ENCODE data around the gene SOX6. TPM values are rescaled to one million over a fixed set of nuclear protein-coding genes. Genes with fewer than 3 reads are reported as not detected.

SOX6 gene
- total and polyA plus RNA-seq, 2 of the 13 experiments (the other 11 are each of a cell fraction or from before 2014, with no cell fraction given) = 2.6 to 11.2 TPM

DNA sequence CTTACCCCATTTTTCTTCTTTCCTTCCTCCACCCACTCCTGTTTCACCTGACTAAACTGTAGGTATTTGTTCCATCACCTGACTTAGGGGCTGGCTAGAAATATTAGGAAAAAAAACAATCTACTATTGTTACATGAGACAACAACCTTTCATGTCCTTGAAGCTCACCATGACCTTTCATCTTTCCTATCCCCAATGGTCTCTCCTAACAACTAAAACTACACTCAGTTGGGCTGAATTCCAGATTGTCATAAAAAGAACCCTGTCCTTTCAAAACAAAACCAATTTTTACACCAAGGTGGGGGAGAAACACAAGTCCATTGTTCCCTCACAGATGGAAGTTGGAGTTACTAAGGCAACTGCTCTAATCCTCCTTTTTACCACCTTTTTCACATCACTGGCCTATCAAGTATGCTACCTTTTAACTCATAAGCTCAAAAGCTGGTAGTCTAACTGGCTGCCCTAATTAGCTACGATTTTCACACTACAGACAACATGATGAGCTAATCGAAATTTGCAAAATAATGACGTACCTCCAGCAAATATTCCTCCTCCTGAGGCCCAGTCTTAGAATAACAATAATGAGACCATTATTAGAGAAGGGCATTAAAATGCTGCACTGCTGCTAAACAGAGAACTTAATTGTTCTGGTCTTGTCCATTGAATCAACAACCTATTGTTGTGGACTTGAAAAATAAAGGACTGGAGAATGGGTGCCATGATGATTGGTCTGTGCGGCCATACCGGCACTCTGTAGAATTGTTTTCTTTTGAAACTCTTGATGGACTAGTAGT, 46.5 kb upstream of the SOX6 start (continued):
- TF ChIP-seq, protein P1, sequence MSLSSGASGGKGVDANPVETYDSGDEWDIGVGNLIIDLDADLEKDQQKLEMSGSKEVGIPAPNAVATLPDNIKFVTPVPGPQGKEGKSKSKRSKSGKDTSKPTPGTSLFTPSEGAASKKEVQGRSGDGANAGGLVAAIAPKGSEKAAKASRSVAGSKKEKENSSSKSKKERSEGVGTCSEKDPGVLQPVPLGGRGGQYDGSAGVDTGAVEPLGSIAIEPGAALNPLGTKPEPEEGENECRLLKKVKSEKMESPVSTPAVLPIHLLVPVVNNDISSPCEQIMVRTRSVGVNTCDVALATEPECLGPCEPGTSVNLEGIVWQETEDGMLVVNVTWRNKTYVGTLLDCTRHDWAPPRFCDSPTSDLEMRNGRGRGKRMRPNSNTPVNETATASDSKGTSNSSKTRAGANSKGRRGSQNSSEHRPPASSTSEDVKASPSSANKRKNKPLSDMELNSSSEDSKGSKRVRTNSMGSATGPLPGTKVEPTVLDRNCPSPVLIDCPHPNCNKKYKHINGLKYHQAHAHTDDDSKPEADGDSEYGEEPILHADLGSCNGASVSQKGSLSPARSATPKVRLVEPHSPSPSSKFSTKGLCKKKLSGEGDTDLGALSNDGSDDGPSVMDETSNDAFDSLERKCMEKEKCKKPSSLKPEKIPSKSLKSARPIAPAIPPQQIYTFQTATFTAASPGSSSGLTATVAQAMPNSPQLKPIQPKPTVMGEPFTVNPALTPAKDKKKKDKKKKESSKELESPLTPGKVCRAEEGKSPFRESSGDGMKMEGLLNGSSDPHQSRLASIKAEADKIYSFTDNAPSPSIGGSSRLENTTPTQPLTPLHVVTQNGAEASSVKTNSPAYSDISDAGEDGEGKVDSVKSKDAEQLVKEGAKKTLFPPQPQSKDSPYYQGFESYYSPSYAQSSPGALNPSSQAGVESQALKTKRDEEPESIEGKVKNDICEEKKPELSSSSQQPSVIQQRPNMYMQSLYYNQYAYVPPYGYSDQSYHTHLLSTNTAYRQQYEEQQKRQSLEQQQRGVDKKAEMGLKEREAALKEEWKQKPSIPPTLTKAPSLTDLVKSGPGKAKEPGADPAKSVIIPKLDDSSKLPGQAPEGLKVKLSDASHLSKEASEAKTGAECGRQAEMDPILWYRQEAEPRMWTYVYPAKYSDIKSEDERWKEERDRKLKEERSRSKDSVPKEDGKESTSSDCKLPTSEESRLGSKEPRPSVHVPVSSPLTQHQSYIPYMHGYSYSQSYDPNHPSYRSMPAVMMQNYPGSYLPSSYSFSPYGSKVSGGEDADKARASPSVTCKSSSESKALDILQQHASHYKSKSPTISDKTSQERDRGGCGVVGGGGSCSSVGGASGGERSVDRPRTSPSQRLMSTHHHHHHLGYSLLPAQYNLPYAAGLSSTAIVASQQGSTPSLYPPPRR (CRISPR knock-in tag; IDR thresholded peaks at IDR 0.05; ENCODE audit: borderline replicate concordance) = no peak; the same call in 1 of the 2 replicates
- TF ChIP-seq FOXA3 (CRISPR knock-in tag; IDR thresholded peaks at IDR 0.05) (peak; percentile 55; the same call in 1 of the 2 replicates), NR2C2 (CRISPR knock-in tag; IDR thresholded peaks at IDR 0.05; ENCODE audit: borderline replicate concordance) (0 out of 2 replicates have a peak, but pooled peaks have one; percentile 27), ZNF891 (CRISPR knock-in tag; IDR thresholded peaks at IDR 0.05) (no peak), SIX1 (CRISPR knock-in tag; IDR thresholded peaks at IDR 0.05; ENCODE audit: borderline replicate concordance) (no peak), SMAD9 (CRISPR knock-in tag; IDR thresholded peaks at IDR 0.05) (no peak), ZNF20 (CRISPR knock-in tag; IDR thresholded peaks at IDR 0.05) (no peak), SETDB1 (CRISPR knock-in tag; IDR thresholded peaks at IDR 0.05; ENCODE audit: borderline replicate concordance) (no peak), ZNF782 (CRISPR knock-in tag; IDR thresholded peaks at IDR 0.05; ENCODE audit: borderline replicate concordance) (no peak), THYN1 (CRISPR knock-in tag; IDR thresholded peaks at IDR 0.05; ENCODE audit: borderline replicate concordance, low read depth) (no peak), ELF4 (CRISPR knock-in tag; IDR thresholded peaks at IDR 0.05; ENCODE audit: borderline replicate concordance) (no peak), RBFOX2 (IDR thresholded peaks at IDR 0.05; ENCODE audit: low read depth, low read length) (no peak), RFX5 (IDR thresholded peaks at IDR 0.05; ENCODE audit: low read depth, low read length) (no peak)
- TF ChIP-seq, protein P2, sequence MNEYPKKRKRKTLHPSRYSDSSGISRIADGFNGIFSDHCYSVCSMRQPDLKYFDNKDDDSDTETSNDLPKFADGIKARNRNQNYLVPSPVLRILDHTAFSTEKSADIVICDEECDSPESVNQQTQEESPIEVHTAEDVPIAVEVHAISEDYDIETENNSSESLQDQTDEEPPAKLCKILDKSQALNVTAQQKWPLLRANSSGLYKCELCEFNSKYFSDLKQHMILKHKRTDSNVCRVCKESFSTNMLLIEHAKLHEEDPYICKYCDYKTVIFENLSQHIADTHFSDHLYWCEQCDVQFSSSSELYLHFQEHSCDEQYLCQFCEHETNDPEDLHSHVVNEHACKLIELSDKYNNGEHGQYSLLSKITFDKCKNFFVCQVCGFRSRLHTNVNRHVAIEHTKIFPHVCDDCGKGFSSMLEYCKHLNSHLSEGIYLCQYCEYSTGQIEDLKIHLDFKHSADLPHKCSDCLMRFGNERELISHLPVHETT (CRISPR knock-in tag; conservative IDR thresholded peaks at IDR 0.05) = no peak
- TF ChIP-seq, protein P3, sequence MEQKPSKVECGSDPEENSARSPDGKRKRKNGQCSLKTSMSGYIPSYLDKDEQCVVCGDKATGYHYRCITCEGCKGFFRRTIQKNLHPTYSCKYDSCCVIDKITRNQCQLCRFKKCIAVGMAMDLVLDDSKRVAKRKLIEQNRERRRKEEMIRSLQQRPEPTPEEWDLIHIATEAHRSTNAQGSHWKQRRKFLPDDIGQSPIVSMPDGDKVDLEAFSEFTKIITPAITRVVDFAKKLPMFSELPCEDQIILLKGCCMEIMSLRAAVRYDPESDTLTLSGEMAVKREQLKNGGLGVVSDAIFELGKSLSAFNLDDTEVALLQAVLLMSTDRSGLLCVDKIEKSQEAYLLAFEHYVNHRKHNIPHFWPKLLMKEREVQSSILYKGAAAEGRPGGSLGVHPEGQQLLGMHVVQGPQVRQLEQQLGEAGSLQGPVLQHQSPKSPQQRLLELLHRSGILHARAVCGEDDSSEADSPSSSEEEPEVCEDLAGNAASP (CRISPR knock-in tag; IDR thresholded peaks at IDR 0.05; ENCODE audit: borderline replicate concordance) = 0 out of 2 replicates have a peak, but pooled peaks have one; percentile 22
- TF ChIP-seq, protein P4, sequence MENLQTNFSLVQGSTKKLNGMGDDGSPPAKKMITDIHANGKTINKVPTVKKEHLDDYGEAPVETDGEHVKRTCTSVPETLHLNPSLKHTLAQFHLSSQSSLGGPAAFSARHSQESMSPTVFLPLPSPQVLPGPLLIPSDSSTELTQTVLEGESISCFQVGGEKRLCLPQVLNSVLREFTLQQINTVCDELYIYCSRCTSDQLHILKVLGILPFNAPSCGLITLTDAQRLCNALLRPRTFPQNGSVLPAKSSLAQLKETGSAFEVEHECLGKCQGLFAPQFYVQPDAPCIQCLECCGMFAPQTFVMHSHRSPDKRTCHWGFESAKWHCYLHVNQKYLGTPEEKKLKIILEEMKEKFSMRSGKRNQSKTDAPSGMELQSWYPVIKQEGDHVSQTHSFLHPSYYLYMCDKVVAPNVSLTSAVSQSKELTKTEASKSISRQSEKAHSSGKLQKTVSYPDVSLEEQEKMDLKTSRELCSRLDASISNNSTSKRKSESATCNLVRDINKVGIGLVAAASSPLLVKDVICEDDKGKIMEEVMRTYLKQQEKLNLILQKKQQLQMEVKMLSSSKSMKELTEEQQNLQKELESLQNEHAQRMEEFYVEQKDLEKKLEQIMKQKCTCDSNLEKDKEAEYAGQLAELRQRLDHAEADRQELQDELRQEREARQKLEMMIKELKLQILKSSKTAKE (CRISPR knock-in tag; IDR thresholded peaks at IDR 0.05; ENCODE audit: borderline replicate concordance) = no peak
- TF ChIP-seq, protein P5, sequence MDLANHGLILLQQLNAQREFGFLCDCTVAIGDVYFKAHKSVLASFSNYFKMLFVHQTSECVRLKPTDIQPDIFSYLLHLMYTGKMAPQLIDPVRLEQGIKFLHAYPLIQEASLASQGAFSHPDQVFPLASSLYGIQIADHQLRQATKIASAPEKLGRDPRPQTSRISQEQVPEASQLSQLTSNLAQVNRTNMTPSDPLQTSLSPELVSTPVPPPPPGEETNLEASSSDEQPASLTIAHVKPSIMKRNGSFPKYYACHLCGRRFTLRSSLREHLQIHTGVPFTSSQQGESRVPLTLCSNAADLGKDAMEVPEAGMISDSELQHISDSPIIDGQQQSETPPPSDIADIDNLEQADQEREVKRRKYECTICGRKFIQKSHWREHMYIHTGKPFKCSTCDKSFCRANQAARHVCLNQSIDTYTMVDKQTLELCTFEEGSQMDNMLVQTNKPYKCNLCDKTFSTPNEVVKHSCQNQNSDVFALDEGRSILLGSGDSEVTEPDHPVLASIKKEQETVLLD (CRISPR knock-in tag; IDR thresholded peaks at IDR 0.05; ENCODE audit: low read depth) = no peak
